CD4-positive, alpha-beta T cell treated with Interleukin-17A for 1 hour (primary cell): Measurements from ENCODE around the gene UMODL1.
"Not testable (repeated sequence)": the region's sequence is repeated elsewhere in the genome, so short reads cannot be mapped to it uniquely, and the experiment has no call there.

Experiments
- DNase-seq: peaks from one replicate; pipeline ENCODE4 v3.0.0-alpha.2; 2020

Gene UMODL1

GRCh38 chr21:42102991-42103390, 31.9 kb downstream of the UMODL1 start:
- DNase-seq, result no peak

GRCh38 chr21:42103843-42104242, 32.7 kb downstream of the UMODL1 start:
- no peak for DNase-seq

GRCh38 chr21:42105476-42106315, 34.6 kb downstream of the UMODL1 start:
- no peak for DNase-seq

GRCh38 chr21:42106425-42106824, 35.3 kb downstream of the UMODL1 start:
- no peak for DNase-seq

- DNase-seq, result no peak
These were observed 36.2 kb downstream of the UMODL1 start for GRCh38 chr21:42107177-42107880.

- peak; percentile 65 for DNase-seq
These were observed 36.9 kb downstream of the UMODL1 start for GRCh38 chr21:42107881-42108553.

- DNase-seq, result no peak
These were observed 37.6 kb downstream of the UMODL1 start for GRCh38 chr21:42108554-42109340.

GRCh38 chr21:42109473-42109872, 38.4 kb downstream of the UMODL1 start:
- no peak for DNase-seq

- no peak for DNase-seq
These were observed 38.9 kb downstream of the UMODL1 start for GRCh38 chr21:42109873-42110525.

- DNase-seq, result no peak
These were observed 39.8 kb downstream of the UMODL1 start for GRCh38 chr21:42110691-42111469.

- DNase-seq, result no peak
These were observed 40.3 kb downstream of the UMODL1 start for GRCh38 chr21:42111470-42111743.

GRCh38 chr21:42111811-42112210, 40.7 kb downstream of the UMODL1 start:
- no peak for DNase-seq

- DNase-seq, result no peak
These were observed 41.1 kb downstream of the UMODL1 start for GRCh38 chr21:42112238-42112637.

- DNase-seq, result no peak
These were observed 41.7 kb downstream of the UMODL1 start for GRCh38 chr21:42112857-42113256.

GRCh38 chr21:42113926-42114409, 42.9 kb downstream of the UMODL1 start:
- no peak for DNase-seq

GRCh38 chr21:42114646-42115045, 43.5 kb downstream of the UMODL1 start:
- DNase-seq, result no peak

GRCh38 chr21:42115136-42115683, 44.1 kb downstream of the UMODL1 start:
- no peak for DNase-seq

GRCh38 chr21:42116551-42116950, 45.4 kb downstream of the UMODL1 start:
- DNase-seq, result not testable (repeated sequence)

- DNase-seq, result peak; percentile 74
These were observed 46.3 kb downstream of the UMODL1 start for GRCh38 chr21:42117229-42117966.

GRCh38 chr21:42117967-42118780, 47.1 kb downstream of the UMODL1 start:
- no peak for DNase-seq
